ENCODE results near the gene LPAR3. TPM values are rescaled to one million over a fixed set of nuclear protein-coding genes. Genes with fewer than 3 reads are reported as not detected.

Gene LPAR3
- total RNA-seq, 1 donor from 2014 or later, result not detected

DNA sequence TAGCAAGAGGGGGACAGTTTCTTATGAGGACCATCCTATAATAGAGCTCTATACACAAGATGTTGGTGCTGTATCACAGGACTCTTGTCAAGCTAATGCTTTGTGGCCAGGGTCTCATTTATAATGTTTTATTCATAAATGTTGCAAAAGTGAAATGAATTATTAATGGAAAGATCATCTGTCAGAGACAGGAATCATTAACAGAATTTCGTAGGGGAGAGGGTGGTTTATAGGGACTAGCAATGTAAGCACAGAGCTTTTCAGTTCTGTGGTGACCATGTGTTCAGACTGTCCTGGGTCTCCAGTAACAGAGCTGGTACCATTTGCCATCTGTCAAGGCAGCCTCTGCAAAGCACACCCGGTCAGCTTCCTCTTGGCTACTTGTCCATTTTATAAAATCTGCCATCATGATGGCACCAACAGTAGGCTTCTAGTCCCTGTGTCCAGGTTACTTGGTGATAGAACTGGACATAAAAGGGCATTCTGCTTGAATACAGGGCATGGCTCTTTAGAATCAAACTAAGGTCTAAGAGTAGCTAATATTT, 36.2 kb downstream of the LPAR3 start:
- DNase-seq (ENCODE audit: low spot score in 2 of 2), result no peak
- no peak overlapping the region for H3K4me3 ChIP-seq
- no peaks in the 10 kb centered on the region for H3K9me3 ChIP-seq
- intact Hi-C loops (cut with DNase I), result no loop called here
- no peaks in the 10 kb centered on the region for H3K36me3 ChIP-seq
- H3K4me1 ChIP-seq, result no peaks in the 10 kb centered on the region
- no peaks in the 10 kb centered on the region for H3K27me3 ChIP-seq
- TF ChIP-seq, protein P1, sequence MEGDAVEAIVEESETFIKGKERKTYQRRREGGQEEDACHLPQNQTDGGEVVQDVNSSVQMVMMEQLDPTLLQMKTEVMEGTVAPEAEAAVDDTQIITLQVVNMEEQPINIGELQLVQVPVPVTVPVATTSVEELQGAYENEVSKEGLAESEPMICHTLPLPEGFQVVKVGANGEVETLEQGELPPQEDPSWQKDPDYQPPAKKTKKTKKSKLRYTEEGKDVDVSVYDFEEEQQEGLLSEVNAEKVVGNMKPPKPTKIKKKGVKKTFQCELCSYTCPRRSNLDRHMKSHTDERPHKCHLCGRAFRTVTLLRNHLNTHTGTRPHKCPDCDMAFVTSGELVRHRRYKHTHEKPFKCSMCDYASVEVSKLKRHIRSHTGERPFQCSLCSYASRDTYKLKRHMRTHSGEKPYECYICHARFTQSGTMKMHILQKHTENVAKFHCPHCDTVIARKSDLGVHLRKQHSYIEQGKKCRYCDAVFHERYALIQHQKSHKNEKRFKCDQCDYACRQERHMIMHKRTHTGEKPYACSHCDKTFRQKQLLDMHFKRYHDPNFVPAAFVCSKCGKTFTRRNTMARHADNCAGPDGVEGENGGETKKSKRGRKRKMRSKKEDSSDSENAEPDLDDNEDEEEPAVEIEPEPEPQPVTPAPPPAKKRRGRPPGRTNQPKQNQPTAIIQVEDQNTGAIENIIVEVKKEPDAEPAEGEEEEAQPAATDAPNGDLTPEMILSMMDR (IDR thresholded peaks at IDR 0.05), result no peak
- no peak overlapping the region for H3K27ac ChIP-seq

DNA sequence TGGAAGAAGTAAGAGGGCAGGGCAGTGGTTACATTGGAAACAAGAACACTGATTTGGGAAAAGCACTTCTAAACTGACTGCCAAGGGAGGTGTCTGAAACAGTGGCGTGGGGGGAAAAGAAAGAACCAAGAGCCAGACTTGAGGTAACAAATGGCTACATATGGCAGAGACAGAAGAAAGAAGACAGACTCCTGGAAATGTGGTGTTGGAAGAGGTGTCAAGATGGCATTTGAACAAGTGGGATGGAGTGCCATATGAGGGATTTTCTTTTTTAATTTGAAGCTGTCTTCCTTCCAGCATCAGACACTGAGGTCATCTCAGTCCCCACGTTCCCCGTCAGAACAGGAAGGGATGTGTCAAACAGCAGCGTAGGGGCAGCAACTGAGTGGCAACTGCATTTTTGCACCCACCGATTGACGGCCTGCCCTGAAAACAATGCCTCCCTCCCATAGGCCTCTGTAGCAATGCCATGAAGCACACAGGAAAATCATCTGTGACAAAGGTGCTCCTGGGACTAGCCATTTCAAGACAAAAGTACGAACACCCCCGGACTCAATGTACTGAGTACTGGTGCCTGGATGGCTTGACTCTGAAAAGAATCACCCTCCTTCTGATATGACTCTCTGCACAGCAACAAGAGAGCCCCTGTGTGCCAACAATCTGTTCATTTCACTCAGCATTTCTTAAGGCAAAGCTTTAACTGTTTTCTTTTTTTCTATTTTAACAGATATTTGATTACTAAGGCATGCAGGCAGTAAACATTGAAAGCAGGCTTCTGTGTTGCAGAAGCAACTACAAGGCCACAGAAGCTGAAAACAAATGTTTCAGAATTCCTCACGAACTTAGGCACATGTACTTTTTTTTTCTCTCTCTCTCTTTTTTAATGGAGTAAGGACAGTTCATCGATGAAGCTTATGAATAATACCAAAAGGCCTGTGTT, 37.0 kb downstream of the LPAR3 start:
- no peaks in the 10 kb centered on the region for H3K27me3 ChIP-seq
- no peaks in the 10 kb centered on the region for H3K9me3 ChIP-seq
- TF ChIP-seq, protein P1 (IDR thresholded peaks at IDR 0.05), result no peak
- intact Hi-C loops (cut with DNase I), result no loop called here
- no peak overlapping the region for H3K27ac ChIP-seq
- DNase-seq (ENCODE audit: low spot score in 2 of 2), result no peak
- H3K4me3 ChIP-seq, result no peak overlapping the region
- no peaks in the 10 kb centered on the region for H3K36me3 ChIP-seq
- H3K4me1 ChIP-seq, result no peaks in the 10 kb centered on the region

DNA sequence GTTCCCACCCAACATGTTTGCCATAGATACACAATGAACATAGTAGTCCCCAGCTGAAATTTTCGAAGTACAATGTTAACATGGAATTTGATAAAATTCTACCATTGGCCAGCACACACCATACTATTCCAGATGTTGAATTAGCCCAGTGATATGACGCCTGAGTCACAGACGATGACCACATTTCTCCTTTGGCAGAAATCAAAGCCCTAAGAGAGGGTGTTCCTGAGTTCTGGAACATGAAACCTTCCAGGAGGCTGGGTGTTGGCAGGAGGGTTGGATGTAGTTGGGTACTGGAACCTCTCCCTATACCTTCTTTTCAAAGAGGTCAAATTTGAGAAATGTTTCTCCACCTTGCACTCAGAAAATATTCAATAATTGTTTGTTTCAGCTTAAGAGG, 37.8 kb downstream of the LPAR3 start:
- Histone ChIP-seq H3K9me3 (no peaks in the 10 kb centered on the region), H3K4me1 (no peaks in the 10 kb centered on the region), H3K27me3 (no peaks in the 10 kb centered on the region), H3K36me3 (no peaks in the 10 kb centered on the region), H3K27ac (no peak overlapping the region), H3K4me3 (no peak overlapping the region)
- intact Hi-C loops (cut with DNase I), result no loop called here
- TF ChIP-seq, protein P1 (IDR thresholded peaks at IDR 0.05), result no peak
- no peak for DNase-seq (ENCODE audit: low spot score in 2 of 2)

DNA sequence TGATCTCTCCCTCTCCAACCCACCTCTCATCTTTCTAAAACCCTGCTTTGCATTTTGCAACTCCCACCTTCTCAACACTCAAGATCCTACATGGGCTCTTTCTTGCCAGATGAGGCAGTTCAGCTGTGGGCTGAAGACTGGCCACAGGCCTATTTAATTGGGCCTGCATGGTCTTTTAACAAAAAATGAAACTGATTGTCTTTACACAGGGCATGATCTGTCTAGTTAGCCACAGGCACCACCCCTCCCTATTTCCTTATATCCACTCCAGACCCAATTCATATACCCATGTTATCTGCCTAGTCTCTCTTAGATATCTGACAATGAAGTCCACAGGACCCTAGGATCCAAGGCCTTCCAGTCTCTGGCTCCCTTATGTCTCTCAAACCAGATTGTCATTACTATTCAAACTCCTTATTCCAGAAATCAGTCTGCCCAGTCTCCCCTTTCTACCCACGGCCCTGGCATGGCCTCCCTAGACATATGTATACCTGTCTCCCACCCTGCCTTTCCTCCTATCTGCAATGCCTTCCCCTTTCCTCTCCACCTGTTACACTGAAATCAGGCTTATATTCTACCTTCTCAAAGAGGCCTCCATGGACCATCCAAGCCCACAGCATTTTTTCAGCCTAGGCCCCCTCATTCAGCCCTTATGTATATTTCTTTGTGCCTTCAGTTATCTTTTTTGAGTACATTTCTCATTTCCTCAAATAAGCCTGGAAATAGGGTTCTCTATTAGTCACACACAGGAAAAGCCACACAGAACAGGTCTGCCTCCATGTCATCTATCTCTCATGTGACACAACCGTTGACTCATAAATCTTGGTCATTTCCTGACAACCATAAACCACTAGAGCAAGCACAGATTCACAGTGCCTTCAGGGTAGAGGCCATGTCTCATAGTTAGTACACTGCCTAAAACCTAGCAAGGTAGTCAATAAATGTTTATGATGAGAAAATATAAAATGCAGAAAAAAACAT, 39.0 kb downstream of the LPAR3 start:
- no peak overlapping the region for H3K4me3 ChIP-seq
- H3K27ac ChIP-seq, result no peak overlapping the region
- H3K27me3 ChIP-seq, result no peaks in the 10 kb centered on the region
- TF ChIP-seq, protein P1 (IDR thresholded peaks at IDR 0.05), result no peak
- H3K36me3 ChIP-seq, result no peaks in the 10 kb centered on the region
- intact Hi-C loops (cut with DNase I), result no loop called here
- DNase-seq (ENCODE audit: low spot score in 2 of 2), result no peak
- no peaks in the 10 kb centered on the region for H3K9me3 ChIP-seq
- H3K4me1 ChIP-seq, result no peaks in the 10 kb centered on the region

DNA sequence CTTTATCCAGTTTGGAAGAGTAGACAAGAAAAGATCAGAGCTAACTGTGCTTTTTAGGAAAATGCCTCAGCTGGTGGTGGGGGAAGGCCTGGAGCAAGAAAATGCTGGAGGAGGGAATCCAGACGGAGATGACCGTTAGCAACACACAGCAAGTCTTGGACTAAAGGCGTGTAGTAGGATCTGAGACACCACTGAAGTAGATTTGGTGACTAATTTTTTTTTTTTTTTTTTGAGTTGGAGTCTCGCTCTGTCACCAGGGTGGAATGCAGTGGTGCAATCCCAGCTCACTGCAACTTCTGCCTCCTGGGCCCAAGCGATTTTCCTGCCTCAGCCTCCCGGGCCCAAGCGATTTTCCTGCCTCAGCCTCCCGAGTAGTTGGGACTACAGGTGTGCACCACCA, 41.2 kb downstream of the LPAR3 start:
- Histone ChIP-seq H3K4me3 (no peak overlapping the region), H3K4me1 (no peaks in the 10 kb centered on the region), H3K9me3 (no peaks in the 10 kb centered on the region), H3K27ac (no peak overlapping the region), H3K36me3 (no peaks in the 10 kb centered on the region), H3K27me3 (no peaks in the 10 kb centered on the region)
- intact Hi-C loops (cut with DNase I), result no loop called here
- TF ChIP-seq, protein P1 (IDR thresholded peaks at IDR 0.05), result no peak
- DNase-seq (ENCODE audit: low spot score in 2 of 2), result no peak

Data from ascending aorta (tissue), 2 donors.